ENCODE results near the gene C1orf174.

Gene C1orf174

DNA sequence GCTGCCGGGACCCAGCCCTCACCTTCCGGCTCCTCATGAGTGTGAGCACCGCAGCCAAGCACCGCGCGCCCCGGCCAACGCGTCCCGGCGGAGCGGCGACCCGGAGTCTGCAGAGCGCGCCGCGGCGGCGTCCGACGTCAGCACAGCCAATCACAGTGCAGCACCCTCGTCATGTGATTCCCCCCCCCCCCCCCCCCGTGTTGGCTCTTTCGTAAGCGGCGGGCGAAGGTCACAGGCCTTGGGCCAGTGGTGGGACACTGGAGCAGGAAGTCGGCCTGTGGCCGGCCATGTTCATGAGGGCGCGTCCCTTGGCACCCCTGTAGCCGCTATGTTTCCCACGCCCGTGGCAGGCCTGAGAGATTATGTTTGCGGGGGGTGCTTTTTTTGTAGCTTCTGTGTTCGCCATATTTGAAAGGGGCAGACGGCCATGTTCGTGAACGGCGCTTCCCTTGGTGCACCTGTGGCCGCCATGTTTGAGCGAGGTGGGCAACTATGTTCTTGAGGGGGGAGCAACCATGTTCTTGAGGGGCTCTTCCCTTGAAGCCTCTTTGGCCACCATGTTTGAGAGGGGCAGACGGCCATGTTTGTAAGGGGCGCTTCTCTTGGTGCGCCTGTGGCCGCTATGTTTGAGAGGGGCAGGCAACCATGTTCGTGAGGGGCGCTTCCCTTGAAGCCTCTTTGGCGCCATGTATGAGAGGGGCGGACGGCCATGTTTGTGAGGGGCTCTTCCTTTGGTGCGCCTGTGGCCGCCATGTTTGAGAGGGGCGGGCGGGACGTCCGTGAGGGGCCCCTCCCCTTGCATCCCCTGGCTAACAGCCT is at the start of gene C1orf174:
Gene C1orf174, minus strand, starts transcription at position 123 of the 819 bp plus-strand sequence. Its CDS starts 86 bp downstream, at position 37.
- peak; percentile 96 for DNase-seq

- no peak for DNase-seq
These were observed 48.3 kb upstream of the C1orf174 start for GRCh38 chr1:3948344-3948743.

DNA sequence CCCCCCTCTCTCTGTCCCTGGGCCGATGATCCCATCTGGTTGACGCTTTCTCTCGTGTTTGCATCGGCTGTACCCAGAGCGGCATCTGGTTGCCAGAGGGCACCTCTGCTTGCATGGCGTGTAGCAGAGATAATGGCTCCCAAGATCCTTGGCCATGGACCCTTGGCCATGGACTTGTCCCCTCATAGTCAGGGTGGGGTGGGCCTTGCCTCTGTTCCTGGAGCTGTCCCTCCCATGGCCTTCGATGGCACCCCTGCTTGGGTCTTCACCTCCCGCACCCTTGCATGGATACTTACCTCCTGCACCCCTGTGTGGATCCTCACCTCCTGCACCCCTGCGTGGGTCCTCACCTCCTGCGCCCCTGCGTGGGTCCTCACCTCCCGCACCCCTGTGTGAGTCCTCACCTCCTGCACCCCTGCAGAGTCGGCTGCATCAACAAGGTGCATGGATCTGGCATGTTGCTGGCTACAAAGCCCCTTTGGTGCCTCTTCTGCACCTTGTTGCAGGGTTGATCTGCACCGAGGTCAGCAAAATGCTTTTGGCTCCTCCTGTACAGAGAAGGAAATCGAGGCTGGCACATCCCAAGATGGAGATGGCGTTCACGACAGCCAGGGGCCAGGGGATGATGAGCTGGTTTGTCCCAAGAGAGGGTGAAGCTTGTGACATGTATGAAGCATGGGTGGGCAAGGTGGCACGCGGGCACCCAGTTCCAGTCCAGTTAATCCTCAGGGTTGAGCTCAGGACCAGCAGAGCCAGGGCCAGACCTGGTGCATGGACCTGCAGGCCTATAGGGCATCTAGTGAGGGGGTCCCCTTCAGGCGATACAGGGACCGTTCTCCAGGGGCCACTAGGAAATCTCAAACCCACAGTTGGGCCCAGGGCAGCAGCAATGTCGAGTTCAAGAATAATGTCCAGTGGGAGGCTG is 46.1 kb upstream of the C1orf174 start:
- DNase-seq: no peak

DNA sequence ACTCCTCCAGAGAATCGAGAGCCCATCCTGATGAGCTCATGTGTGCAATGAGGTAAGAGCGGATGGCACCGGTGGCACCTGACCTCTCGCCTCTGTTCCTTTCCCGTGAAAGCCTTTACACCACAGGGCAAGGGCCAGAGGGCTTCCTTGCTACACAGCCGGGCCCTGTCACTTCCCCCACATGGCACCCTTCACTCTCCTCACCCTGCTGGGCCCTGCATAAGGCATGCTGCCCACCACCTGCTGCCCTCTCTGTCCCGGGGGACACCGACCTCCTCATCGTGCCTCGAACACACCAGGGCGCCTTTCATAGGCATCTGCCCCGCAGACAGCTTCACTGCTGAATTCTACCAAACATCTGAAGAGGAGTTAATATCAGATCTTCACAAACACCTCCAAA is 45.1 kb upstream of the C1orf174 start:
- no peak for DNase-seq

GRCh38 chr1:3944578-3945125 is 44.6 kb upstream of the C1orf174 start:
- DNase-seq: no peak

DNA sequence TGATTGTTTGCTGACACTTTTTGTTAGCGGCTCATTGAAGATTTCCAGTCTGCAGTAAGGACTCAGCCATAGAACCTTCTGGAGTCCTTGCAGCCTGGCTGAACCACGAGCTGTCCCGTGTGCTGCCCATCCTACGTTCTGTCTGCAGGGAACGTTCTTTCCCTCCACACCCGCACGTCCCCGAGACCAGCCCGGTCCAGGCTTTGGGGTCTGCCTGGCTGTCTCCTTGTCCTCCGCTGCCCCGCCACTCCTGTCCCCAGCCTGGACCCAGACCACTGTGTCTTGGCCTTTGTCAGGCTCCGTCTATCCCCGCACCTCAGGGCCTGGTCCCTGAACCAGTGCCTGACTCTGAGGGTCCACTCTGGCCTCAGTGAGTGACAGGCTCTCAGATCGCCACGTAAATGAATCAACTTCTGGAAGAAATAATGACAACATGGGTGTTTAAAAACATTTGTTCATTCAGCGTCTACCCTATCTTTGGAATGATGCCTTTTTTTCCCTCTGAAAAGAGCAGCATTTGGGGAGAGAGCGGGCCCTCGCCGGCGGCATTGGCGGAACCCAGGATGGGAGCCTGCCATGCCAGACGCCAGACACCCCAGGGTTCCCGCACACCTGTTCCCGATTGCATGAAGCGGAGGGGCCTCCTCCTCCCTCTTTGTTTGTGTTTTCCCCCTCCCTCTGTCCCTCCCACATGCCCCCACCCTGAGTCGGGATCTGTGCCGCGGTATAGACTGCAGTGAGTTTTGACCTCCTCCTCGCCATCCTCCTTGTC is 43.9 kb upstream of the C1orf174 start:
- DNase-seq: peak; percentile 80

DNA sequence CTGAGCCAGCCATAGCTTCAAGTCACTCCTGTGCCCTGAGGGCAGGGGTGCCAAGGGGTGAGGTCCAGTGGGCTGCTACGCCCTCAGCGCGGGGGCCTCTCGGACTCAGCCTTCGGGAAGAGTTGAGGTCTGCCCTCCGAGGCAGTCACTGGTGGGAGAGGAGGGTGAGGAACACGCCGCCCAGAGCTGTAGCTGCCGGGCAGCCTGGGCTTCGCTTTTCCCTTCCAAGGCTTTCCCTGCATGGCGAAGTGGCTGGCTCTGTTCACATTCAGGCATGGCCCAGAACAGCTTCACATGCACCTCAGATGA is 43.0 kb upstream of the C1orf174 start:
- no peak for DNase-seq

GRCh38 chr1:3942416-3943122 is 42.5 kb upstream of the C1orf174 start:
- DNase-seq: peak; percentile 90

DNA sequence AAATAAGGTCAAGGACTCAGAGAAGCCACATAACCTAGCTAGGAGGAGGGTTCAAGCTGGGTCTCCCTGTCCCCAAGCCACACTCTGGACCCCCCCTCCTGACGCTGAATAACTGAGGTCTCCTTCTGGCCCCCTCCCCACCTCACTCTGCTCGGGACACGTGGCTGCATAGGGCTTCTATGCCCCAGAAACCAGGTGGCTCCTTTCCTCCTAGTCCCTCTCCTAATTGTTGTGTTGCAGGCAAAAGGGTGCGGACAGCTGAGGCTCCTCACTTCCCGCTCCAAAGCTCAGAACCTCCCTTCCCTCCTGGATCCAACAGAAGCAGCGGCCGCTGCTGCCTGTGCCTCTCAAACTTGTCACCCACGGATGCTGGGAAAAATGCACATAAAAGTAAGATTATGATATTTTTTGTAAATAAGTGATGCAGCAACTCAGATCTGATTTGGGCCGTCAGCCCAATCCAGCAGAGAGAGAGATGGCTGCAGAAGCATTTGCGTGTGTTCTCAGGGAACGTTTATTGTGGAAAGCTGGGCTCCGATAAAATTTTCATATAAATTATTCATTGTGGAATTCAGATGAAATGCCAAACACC is 40.8 kb upstream of the C1orf174 start:
- no peak for DNase-seq

GRCh38 chr1:3940081-3940753 is 40.1 kb upstream of the C1orf174 start:
- peak; percentile 9 for DNase-seq

DNA sequence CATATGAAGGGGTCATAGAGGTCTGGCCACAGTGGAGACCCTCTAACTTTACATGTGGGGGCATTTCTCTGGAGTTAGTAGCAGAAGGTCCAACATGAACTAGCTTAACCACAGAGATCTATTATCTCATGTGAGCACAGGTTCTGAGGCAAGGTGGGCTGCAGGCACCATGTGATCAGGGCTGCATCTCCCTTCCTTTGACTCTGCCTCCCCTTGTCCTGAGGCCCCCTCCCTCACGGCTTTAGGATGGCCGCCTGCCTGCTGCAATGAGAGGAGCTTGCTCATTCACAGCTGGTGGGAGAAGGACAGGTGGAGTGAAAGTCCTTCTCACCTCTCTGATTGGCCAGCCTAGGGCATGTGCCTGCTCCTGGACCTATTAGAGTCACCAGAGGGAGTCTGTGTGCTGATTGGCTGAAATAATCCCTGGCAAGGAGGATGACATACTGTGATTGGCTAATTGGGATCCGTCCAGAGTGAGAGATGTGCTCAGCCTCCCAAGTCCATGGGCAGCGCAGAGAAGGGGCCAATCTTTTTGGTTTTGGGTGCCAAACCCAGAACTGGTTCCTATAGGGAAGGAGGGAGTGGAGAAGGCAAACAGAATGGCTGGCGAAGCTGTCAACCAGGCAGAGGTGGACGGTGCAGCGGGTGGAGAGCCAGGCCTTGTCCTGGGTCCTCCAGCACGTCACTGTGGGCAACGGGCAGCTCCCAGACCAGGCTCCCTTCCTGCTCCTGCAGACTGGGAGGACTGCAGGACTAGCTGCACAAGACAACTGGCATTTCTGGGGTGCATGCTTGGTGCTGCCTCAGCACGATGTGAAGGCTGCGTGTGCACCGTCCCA is 39.4 kb upstream of the C1orf174 start:
- no peak for DNase-seq

- no peak for DNase-seq
These were observed 32.3 kb upstream of the C1orf174 start for GRCh38 chr1:3932156-3932919.

DNA sequence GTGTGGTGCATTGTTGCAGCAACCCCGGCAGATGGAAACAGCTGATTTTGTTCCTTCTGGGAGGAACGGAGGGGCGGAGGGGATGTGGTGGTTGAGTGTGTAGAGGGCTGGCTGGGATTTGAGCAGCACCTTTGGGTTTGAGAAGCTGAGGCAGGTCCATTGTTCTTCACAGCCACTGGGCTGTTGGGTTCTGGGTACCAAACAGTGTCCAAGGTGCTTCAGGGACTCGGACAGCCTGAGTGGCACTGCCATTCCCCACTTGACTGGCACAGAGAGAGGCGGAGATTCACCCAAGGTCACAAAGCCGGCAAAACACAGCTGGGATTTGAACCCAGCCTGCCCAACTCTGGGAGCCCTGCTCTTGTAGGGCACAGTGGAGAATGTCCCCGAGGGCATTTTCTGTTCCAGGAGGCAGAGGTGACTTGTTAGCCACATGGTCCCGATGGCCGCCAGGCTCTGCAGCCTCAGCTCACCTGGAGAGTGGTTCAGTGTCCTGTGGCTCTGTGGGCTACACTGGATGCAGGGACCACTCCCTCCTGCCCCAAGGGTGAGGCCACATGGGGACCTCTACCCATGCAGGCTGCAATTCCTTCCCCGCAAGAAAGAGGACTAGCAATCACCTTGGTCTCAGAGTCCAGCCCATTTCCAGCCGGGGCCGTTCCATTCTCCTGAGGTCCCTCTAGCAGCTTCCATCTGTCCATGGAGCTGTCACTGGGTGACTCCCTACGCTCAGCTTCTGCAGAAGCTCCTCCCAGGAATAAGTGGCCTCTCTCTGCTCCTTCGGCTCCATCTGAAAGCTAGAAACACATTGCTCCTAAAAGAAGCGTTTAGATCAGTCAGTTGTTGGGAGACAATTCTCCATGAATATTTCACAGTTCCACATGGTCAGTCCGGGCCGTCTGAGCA is 31.2 kb upstream of the C1orf174 start:
- no peak for DNase-seq

DNA sequence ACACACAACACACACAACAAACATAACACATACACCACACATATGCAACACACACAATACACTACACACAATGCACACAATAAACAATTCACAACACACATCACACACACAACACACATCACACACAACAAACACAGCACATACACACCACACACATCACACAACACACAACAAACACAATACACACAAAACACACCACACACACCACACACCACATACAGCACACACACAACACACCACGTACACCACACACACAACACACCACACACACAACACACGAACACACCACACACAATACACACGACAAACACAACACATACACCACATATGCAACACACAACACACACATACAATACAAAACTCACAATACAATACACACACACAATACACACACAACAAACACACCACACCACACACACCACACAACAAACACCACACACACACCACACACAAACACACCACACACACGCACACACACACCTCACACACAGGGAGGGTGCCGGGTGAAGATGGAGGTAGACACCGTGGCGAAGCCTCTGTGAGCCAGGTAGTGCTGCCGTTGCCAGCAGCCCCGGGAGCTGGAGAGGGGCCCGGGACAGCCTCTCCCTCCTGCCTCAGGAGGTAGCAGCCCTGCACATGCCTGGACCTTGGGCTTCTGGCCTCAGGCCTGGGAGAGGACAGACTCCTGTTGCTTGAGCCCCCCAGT is 30.4 kb upstream of the C1orf174 start:
- no peak for DNase-seq

DNA sequence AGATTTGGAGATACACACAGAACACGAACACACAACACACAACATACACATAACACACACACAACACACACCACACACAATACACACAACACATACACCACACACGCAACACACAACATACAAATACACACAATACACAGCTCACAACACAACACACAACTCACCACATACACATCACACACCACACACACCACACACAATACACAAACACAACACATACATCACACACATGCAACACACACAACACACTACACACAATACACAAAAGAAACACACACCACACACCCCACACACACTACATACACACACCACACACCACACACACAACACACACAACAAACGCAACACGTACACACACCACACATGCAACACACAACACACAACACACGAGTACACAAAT is 29.1 kb upstream of the C1orf174 start:
- DNase-seq: no peak

DNA sequence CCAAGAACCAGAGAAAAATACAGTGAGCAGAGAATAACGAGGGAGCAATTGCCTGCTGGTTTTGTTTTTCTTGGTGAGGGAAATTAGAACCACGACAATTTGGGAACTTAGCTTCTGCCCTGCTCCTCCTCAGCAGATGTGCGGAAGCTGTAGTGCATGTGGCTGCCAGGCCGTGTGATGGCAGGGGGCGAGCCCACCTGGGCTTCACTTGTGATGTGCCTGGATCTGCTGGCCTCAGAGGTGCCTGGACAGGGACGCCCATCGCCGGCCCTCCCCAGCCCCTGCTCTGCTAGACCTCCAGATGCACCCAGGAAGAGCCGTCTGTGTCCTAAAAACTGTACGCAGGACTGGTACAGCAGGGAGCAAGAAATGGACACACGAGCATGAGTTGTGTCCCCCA is 28.5 kb upstream of the C1orf174 start:
- no peak for DNase-seq

DNA sequence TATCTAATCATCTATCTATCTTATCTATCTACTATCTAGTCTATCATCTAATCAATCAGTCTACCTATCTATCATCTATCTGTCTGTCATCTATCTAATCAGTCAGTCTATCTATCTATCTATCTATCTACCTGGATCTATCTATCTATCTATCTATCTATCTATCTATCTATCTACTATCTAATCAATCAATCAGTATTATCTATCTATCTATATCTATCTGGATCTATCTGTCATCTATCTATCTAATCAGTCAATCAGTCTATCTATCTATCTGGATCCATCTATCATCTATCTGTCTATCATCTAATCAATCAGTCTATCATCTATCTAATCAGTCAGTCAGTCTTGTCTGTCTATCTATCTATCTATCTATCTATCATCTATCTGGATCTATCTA is 26.9 kb upstream of the C1orf174 start:
- no peak for DNase-seq

DNA sequence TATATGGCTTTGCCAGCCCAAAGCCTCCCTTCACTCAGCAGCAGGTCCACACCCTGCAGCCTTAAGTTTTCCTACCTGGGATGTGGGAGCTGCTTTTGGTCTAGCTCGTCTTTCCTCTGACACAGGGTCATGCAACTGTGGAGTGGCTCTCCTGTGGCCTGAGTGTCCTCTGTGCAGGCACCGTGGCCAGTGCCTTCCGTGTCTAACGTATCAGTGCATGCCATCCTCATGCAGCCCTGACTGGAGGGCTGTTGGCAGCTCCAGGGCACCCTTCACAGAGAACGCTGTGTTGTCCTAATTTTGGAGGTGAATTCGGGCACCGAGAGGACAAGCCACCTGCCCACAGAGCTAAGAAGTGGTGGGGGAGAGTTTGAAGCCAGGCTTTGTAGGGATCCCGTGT is 25.7 kb upstream of the C1orf174 start:
- no peak for DNase-seq
